ENCODE results near the gene BORCS6.

Gene BORCS6

DNA sequence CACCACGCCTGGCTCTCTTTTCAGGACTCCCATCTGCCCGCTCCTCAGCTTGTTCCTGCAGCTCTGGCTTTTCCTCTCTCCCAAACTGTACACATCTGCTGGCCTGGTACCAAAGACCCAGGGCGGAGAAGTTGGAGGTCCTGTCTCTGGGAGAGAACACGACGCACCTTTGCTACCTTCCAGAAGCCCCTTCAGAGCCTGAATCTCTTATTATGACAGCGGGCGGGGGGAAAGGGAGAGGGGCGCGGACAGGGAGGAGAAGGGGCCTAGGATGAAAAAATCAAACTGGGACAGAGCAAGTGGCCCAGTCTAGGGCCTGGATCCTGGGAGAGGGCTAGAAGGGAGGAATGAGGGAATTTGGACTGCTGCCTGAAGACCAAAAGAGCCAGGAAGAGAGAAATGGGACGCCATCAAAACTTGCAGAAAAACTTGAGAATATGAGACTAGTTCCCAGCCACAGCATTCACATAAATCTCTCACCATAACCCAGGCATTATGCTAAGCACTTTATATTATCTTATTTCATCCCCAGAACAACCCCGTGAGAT, 35.3 kb downstream of the BORCS6 start:
- DNase-seq (ENCODE audit: low read depth, low spot score) = no peak

GRCh38 chr17:8153957-8154607, 35.9 kb downstream of the BORCS6 start:
- DNase-seq (ENCODE audit: low read depth, low spot score) = peak; percentile 100

DNA sequence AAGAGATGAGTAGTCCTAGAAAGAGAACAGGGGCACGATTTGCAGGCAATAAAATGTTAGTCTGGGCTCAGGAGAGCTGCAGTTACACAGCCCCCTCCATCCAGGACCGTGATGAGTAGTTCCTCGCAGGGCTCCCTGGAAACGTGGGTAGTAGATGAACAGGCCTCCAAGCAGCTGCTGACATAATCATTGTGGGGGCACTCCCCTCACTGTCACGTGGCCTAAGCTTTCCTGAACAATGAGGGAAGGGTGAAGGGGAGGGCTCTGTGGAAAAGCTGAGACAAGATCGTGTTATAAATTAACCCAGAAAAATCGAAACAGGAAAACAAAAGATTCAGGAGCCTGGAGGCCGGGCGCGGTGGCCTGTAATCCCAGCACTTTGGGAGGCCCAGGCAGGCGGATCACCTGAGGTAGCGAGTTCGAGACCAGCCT, 36.4 kb downstream of the BORCS6 start:
- DNase-seq (ENCODE audit: low read depth, low spot score) = peak; percentile 94

DNA sequence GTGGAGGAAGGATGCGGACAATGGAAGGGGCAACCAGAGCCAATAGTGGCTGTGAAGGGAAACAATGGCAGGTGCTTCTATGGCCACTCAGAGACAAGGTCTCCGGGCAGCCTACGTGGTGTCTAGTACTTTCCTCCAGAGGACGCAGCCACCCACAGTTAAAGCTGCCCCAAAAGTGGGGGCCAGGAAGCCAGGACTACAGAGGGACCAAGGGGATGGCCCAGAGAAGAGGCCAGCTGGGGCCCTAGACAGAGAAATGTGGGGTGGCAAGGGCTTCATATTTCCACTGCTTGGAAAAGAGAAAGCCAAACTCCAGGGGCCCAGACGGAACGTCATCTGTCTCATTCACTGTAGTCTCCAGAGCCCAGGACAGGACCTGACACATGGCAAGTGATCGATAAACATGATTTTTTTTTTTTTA, 36.9 kb downstream of the BORCS6 start:
- no peak for DNase-seq (ENCODE audit: low read depth, low spot score)

- DNase-seq (ENCODE audit: low read depth, low spot score) = peak; percentile 98
Observed at GRCh38 chr17:8152112-8152775, 37.7 kb downstream of the BORCS6 start, which contains the start of gene PER1. PER1 (minus strand) TSS chr17:8152404; CDS start chr17:8150706, 1,698 bp downstream.

GRCh38 chr17:8151641-8152111, 38.3 kb downstream of the BORCS6 start:
- peak; percentile 85 for DNase-seq (ENCODE audit: low read depth, low spot score)

DNA sequence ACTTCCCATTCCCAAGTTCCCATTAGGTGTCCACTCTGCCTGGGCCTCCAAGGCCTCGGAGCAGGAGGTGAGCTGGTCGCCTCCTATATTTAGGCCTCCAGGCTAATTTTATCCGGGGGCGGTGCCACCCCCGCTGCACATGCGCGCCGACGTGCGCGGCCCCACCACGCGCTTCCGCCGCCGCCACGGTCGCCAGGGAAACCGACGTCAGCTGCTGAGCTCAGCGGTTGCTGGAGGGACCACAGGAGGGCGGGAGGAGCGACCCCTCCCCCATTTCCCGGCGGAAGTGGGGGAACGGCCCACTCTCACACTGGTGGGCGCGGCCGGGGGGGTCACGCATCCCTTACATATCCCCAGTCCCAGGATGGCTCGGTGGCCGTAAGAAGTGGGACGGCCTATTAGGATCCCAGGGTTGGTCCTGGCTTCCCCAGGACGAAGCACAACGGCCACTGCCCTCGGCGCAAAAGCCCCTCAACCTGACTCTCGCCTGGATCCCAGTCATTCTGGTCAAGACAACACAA, 38.8 kb downstream of the BORCS6 start:
- peak; percentile 97 for DNase-seq (ENCODE audit: low read depth, low spot score)

DNA sequence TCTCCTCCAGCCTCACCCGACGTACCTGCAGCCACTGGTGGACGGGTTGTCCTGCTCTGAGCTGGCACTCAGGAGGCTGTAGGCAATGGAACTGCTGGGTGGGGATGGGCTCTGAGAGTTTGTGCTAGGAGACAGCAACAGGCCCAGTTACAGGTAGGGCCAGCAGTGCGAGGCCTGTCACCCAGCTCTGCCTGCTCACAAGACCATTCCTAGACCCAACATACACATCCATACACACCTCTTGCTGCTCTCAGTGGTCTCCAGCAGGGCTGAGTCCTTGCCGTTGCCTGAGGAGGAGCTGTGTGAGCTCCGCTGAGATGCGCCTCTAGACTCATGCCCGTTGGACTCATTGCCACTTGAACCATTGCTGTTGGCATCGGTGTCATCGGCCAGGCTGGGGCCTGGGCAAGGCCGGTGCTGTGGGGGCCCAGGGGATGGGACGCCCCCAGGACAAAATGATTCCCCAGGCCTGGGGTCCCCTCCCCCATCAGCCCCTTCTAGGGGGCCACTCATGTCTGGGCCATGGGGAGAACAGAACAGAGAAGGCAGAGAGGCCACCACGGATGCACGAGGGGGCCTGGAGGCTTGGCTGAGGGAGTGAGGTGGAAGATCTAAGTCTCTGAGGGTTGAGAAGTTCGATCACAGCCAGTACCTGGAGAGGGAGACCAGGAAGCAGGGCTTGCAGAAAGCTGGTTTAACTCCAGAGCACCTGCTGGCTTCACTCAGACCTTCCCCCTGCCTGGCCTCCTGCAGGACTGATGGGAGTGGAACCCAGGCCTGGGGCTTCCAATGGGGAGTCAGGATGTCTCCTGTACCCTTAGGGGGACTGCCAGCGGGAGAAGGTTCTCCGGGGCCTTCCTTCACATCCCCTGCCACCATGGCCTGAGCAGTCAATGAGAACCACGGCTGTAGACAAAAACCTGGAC, 39.5 kb downstream of the BORCS6 start:
- no peak for DNase-seq (ENCODE audit: low read depth, low spot score)

DNA sequence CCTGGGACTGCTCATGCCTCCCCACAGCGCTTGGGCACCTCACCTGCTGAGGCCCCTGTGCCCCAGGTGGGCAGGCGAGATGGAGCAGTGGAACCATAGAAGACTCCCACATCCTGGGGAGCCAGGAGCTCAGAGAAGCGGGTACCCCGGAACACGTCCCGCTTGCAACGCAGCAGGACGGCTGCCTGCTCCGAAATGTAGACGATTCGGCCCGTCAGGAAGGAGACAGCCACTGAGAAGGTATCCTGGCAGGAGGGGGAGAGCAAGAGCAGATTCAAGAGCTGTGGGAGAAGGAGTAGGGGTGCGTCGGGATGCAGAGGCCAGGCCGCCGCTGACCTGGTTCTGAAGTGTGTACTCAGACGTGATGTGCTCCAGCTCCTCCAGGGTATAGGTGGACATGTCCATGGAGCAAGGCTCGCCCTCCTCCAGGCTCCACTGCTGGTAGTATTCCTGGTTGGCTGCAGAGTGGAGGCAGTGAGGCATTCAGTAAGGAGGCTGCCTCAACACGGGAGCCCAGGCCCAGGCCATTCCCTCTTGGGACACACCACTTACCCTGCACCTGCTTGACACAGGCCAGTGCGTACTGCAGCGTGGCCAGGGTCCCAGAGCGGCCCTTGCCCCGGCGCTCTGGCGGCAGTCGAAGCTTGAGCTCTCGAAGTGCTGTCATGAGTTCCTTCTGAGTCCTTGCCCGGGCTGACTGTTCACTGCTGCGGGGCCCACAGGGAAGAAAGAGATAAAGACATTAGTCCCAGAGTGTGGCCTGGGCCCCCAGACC, 40.4 kb downstream of the BORCS6 start:
- DNase-seq (ENCODE audit: low read depth, low spot score) = no peak

- no peak for DNase-seq (ENCODE audit: low read depth, low spot score)
Observed at GRCh38 chr17:8148560-8148959, 41.4 kb downstream of the BORCS6 start.

DNA sequence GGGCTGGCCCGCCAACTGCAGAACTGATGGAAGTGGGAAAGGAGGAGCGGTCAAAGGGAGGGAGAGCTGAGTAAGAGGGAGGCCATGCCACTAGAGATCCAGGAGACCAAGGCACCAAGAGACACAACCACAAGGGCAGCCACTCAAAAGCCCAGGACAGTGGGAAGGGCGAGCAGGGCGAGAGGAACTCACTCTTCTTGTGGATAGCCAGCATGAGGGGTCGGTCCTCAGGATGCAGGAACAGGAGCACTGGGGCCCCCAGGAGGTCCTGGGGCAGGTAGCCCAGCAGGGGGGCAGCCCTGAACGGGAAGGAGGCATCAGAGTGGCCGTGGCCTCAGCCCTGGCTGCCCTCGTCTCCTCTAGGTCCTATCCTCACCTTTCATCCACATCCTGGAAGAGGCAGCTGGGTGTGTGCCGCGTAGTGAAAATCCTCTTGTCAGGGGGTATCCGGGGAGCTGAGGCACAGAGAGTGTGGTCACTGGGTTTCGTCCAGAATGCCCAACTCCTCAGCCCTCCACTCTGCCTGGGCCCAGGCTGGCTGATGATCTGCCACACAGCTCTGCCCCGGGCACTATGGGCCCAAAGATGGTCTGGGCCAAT, 42.1 kb downstream of the BORCS6 start:
- no peak for DNase-seq (ENCODE audit: low read depth, low spot score)

DNA sequence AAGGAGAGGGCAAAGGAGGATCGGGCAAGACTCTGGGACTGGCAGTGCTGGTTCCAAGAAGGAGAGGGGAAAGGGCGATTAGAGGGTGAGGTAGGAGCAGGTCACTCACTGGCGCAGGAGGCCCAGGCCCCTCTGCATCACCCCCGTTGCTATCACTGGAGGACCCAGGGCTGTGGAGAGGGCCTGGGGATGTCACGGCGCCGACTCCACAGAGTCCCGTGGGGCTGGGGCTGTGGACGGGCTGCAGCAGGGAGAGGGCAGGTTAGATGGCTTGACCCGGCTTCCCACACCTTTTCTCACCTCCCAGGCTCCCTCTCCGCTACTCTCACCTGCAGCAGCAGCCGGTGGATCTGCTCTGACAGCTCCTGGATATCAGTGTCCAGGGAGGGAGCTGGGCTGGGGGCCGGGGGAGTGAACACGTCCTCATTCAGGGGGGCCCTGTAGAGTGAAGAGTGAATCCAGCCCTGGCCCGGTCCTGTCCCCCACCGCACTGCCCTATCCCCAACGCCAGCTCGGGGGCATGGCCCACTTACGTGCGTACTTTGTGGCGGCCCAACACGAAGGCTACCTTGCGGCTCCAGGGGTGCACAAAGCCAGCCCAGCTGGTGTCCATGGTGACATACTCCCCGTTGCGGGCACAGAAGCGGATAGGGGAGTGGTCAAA, 42.7 kb downstream of the BORCS6 start:
- no peak for DNase-seq (ENCODE audit: low read depth, low spot score)

- DNase-seq (ENCODE audit: low read depth, low spot score) = no peak
Observed at GRCh38 chr17:8146381-8147140, 43.4 kb downstream of the BORCS6 start.

- no peak for DNase-seq (ENCODE audit: low read depth, low spot score)
Observed at GRCh38 chr17:8145811-8146210, 44.2 kb downstream of the BORCS6 start.

DNA sequence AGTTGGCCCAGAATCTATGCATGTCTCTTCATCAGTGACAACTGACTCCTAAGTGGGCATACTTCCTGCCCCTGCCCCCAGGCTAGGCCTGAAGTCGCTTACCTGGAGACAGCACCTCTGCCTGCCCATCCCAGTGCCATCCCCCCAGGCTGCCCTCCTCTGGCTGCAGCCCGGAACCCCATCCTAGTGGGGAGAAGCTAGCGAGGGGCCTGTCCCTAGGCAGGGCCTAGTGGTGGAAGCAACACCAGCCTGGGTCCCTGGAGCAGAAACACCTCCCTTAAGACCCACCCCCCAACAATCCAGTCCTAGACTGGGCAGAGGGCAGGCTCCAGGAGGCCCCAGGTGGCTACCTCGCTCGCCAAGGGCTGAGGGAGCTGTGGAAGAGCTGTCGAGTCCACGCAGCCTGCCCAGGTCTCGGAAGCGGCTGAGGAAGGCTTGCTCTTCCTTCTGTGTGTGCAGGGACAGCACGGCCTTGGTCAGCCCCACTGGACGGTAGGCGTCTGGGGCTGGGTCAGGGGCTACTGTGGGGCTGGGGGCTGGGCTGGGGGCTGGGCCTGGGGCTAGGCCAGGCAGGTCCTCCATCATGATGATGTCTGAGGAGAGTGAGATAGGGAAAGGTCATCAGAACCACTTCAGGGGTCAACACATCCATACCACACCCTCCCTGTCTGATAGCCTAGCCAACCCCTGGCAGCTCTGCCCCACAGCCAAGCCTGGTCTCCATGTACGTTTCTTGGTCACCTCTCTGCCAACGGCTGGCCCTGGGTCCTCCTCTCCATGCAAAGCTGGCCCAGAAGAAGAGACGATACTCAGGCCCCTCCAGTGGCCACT, 45.4 kb downstream of the BORCS6 start:
- no peak for DNase-seq (ENCODE audit: low read depth, low spot score)

DNA sequence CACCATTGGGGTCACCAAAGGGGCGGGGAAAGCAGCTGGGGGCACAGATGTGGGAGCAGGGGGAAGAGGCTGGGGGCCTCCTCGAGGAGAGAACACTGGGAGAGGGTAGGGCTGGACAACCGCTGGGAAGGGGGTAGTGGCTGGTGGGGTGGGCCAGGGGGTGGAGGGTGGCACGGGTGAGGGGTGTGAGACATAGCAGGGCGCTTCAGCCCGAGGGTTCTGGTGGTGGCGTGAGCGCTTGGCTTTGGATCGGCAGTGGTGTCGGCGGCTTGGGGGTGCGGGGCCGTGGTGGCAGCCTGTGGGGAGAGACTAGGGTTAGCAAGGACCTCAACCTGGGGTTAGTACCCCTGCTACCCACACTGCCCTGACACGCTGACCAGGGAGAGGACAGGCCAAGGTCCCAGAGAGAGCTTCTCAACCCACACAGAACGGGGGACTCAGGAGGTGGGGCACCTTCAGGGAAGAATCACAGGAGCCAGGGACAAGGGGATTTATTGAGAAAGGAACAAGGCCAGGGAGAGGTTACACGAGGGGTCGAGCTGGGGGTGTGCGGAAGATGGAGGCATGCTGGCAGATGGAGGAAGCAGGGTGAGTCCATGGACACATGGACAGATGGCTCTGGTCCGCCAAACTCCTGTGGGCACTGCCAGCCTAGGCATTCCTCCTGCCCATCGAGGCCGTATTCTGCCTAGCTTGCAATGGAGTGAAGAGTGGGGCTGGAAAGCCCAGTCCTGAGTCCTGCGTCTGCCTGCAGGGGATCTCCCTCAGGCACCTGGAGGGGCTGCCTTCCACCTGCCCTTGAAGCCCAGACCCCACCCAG, 46.2 kb downstream of the BORCS6 start:
- no peak for DNase-seq (ENCODE audit: low read depth, low spot score)

- DNase-seq (ENCODE audit: low read depth, low spot score) = no peak
Observed at GRCh38 chr17:8142887-8143580, 46.9 kb downstream of the BORCS6 start.

Measured in astrocyte of the hippocampus (primary cell).